SKM-1 (cell line): ENCODE data around the gene SLC51A.
"Not testable (repeated sequence)": the region's sequence is repeated elsewhere in the genome, so short reads cannot be mapped to it uniquely, and the experiment has no call there.

ENCODE experiments used
- DNase-seq: peaks from one replicate; lab custom pipeline; 2025; ENCODE audit not compliant: unreplicated experiment; lab: John Stamatoyannopoulos, UW

The SLC51A gene

GRCh38 chr3:196216089-196216564 lies at the start of gene SLC51A:
TSS of gene SLC51A (plus strand) at chr3:196216534. CDS start at chr3:196216713, 179 bp downstream.
- no peak for DNase-seq

GRCh38 chr3:196166741-196167140 lies 49.6 kb upstream of the SLC51A start:
- DNase-seq, result no peak

DNA sequence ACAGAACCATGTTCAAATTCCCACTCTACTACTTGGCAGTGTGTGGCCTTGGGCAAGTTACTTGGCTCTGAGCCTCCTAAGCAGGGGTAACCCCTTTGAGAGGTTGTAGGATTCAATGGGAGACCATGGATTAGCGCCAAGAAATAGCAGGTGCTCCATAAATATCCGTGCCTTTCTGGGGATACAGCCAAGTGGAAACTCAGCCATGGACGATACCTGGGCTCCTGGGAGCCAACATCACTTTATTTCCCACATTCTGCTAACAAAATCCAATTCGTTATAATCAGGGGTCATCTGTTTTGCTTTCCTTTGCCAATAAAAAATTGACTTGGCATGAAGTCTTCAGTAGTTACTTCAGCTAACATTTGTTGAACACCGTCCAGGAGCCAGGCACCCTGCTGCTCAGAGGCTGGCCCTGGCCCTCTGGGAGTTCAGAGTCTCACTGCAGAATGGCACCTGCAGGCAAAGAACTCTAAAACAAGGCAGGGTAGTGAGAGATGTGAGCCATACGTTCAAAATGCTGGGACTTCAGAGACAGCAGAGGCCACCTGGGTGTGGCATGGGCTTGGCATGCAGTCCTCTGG lies 47.4 kb upstream of the SLC51A start:
- DNase-seq, result no peak

DNA sequence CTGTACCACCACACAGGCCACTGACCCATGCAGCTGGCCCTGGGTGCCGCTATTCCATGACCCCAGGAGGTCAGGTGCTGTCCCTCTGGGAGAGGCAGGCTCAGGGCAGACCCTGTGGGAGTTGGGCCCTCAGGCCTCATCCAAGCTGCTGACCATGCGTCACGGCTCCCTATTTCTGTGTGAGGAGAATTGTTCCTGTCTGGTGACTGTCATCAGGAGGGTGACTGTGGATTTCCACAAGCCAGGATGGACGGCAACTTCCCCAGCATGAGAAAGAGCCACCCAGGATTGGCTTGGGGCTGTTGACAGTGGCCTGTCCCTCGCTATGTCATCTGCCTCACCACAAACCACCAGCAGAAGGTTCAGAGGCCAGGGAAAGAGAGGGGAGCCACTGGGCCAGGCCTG lies 46.5 kb upstream of the SLC51A start:
- no peak for DNase-seq

DNA sequence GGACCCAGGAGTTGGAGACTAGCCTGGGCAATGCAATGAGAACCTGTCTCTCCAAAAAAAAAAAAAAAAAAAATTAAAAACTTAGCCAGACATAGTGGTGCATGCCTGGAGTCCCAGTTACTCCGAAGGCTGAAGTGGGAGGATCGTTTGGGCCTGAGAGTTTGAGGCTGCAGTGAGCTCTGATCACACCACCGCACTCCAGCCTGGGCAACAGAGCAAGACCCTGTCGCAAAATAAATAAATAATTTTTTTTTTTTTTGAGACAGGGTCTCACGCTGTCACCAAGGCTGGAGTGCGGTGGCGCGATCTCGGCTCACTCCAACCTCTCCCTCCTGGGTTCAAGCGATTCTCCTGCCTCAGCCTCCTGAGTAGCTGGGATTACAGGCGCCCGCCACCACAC lies 46.0 kb upstream of the SLC51A start:
- DNase-seq, result not testable (repeated sequence)

GRCh38 chr3:196174652-196175051 lies 41.7 kb upstream of the SLC51A start:
- no peak for DNase-seq

DNA sequence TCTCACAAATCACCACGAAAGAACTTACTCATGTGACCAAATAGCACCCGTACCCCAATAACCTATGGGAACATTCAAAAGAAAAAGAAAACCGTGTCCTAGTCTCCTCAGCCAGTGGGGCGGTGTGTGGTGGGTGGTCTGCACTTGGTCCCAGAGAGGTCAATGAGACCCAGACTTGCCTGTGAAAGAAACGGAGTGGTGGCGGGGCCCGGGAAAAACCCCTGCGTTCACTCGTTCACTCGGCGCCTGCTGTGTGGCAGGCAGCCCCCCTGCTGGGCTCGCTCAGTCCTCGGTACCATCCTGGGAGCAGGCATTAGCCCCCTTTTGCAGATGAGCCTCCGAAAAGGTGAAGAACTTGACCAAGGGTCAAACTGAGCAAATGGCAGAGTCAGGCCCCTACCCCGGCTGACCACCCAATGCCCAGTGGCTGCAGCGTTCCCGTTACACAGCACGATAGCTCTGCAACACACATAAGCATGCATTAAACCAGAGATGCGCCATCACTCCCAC lies 41.2 kb upstream of the SLC51A start:
- DNase-seq, result no peak

GRCh38 chr3:196175722-196176121 lies 40.6 kb upstream of the SLC51A start:
- no peak for DNase-seq

- DNase-seq, result no peak
Observed at GRCh38 chr3:196177567-196177966, 38.8 kb upstream of the SLC51A start.

DNA sequence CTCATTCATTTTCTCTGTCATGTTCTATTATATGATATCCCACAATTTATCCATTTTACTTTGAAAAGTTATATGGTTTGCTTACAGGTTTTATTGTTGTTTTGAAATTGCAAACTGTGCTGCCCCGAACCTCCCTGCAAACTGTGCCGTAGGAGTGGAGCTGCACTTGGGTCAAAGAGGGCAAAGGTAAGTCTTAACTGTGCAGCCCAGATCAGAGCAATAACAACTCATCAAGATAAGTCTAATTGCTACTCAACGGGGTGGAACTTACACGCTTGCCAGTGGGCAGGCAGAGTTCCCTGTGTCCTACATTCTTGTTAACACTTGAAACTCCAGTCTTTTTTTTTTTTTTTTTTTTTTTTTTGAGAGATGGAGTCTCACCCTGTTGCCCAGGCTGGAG lies 38.4 kb upstream of the SLC51A start:
- no peak for DNase-seq

DNA sequence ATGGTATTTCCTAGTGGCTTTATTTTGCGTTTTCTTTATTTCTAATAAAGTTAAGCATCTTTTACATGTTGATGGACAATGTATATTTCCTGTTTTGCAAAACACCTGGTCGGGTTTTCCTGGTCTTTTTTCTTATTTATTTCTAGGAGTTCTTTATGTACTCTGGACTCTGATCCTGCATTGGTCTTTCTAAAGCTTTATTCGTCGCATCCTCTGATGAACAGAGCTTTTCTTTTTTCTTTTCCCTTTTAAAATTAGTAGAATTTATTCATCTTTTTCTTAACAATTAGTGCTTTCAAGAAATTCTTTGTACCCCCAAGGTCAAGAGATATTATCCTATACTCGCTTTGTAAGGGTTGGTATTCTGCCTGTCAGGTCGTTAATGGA lies 37.3 kb upstream of the SLC51A start:
- no peak for DNase-seq

GRCh38 chr3:196179380-196180308 lies 36.7 kb upstream of the SLC51A start:
- DNase-seq, result no peak

- no peak for DNase-seq
Observed at GRCh38 chr3:196180346-196180745, 36.0 kb upstream of the SLC51A start.

DNA sequence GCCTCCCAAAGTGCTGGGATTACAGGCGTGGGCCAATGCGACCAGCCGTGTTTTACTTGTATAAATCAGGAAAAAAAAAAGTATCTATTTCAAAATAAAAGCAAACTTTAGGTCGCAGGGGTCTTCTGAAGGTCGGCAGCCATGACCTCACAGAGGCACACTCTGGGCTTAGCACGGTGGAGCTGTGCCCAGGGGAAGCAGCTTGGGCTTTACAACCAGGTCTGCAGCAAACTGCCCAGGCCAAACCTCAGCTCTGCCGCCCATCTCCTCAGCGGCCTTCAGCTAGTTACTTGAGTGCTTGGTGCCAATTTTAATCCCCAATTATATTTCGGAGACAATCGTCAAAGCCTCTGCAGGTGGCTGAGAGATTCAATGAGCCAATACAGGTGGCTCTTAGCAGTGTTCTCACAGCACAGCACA lies 35.2 kb upstream of the SLC51A start:
- DNase-seq, result no peak

GRCh38 chr3:196184169-196184432 lies 32.2 kb upstream of the SLC51A start:
- not testable (repeated sequence) for DNase-seq

- no peak for DNase-seq
Observed at GRCh38 chr3:196184881-196185280, 31.5 kb upstream of the SLC51A start.

- no peak for DNase-seq
Observed at GRCh38 chr3:196186651-196187573, 29.4 kb upstream of the SLC51A start.

DNA sequence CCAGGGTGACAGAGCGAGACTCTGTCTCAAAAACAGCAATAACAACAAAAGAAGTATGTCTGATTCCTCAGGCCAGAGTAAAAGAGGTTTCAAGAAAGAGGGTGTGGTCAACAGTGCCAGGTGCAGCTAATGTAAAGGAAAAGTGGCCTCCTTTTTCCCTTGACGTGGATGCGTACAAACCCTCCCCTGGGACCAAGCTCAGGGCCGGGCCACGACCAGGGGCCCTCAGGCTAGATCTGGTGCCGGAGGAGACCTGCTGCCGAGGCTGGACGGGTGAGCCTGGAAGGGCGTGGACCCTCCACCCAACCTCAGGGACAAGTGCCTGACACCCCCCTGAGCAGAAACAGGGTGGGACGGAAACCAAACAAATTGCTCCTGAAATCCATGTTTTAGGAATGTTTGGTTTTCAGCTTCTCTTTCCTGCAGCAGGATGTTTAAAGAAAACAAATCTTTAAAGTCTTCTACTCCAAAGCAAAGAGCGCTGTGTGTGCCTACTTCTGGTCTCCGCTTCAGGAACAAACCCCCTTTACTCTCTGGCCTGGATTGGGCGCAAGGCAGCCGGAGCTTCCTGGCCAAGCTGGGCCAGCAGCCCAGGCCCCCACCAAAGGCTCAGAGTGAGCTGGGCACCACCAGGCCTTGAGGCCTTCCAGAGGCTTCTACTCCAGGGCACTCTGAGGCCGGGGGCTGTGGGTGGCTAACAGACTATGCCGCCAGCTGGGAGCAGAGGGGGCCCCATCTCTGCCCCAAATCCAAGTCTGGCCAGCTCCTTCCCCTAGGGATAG lies 26.6 kb upstream of the SLC51A start:
- no peak for DNase-seq

DNA sequence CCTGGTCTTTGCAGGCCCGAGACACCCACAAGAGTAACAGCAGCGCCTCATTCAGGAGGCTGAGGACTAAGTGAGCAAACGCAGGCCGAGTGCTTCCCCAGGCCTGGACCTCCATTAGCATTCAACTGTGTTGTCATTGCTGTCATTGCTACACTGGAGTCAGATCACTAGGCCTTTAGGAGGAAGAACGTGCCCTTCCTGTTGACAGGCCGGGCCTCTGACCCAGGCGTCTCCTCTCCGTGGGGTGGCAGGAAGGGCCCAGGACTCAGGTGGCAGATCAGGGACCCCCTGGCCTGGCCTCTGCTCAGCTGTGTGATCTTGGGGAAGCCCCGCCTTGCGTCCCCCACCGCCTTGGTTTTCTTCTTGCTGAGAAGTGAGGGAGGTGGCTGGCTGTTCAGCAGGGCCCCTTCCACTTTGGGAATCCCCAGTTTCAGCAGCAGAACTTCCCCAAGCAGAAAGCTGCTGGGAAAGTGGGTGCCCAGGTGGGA lies 24.3 kb upstream of the SLC51A start:
- peak; percentile 79 for DNase-seq

DNA sequence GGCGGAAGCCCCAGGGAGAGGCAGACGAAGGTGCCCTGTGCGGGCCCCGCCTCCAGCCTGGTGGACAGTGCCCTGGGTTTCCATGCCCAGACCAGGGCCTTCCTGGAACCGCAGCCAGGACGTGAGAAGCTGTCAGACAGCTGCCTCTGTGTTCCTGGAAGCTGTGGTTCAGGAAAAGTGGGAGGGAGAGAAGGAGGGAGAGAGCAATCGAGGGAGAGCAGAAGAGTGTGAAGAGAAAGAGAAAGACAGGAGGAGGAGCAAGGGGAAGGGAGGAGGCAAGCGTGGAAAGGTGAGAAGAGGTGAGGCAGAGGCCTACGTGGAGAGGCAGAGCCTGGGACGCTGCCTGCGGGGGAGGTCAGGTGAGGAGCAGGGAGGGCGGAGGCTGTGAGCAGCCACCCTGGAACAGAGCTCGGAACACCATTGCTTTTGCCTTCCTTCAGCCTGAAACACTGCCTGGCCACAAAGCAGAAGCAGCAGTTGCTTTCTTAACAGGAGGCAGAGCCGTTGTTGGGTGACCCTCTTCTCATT lies 23.7 kb upstream of the SLC51A start:
- DNase-seq, result no peak
